Osteocyte (in vitro differentiated cells): ENCODE results near the gene PLEKHG3. TPM values are rescaled to one million over a fixed set of nuclear protein-coding genes. Genes with fewer than 3 reads are reported as not detected.
A peak's percentile ranks its signal among the peaks of the same experiment; 100 is the strongest.

Experiments used
- DNase-seq: peaks from one replicate; pipeline ENCODE4 v3.0.0; 2021; ENCODE audit warnings: mixed read lengths; ENCODE audit not compliant: unreplicated experiment; ENCODE audit errors: extremely low spot score
- H3K27ac Mint-ChIP-seq: one replicate; pipeline ENCODE4 v1.8.0; 2021; ENCODE audit warnings: mild to moderate bottlenecking, mixed read lengths; ENCODE audit not compliant: unreplicated experiment
- H3K27me3 Mint-ChIP-seq: one replicate; pipeline ENCODE4 v1.8.0; 2021; ENCODE audit warnings: mixed read lengths; ENCODE audit not compliant: unreplicated experiment
- H3K36me3 Mint-ChIP-seq: one replicate; pipeline ENCODE4 v1.8.0; 2021; ENCODE audit warnings: mixed read lengths; ENCODE audit not compliant: unreplicated experiment
- H3K4me1 Mint-ChIP-seq: one replicate; pipeline ENCODE4 v1.8.0; 2021; ENCODE audit warnings: mixed read lengths; ENCODE audit not compliant: unreplicated experiment
- H3K4me3 Mint-ChIP-seq: one replicate; pipeline ENCODE4 v1.8.0; 2021; ENCODE audit warnings: mild to moderate bottlenecking, moderate library complexity, mixed read lengths; ENCODE audit not compliant: unreplicated experiment
- H3K9me3 Mint-ChIP-seq: one replicate; pipeline ENCODE4 v1.8.0; 2021; ENCODE audit warnings: mixed read lengths; ENCODE audit not compliant: unreplicated experiment
- CTCF ChIP-seq: fragments of 200-600 bp; sonication (generic); IDR thresholded peaks from 2 replicates; pipeline ENCODE4 v1.5.0; 2021; ENCODE audit warnings: antibody characterized with exemption, mild to moderate bottlenecking, moderate library complexity
- total RNA-seq: library from RNA; stranded (reverse); gene quantifications from 2 replicates; pipeline ENCODE4 v1.2.1, GENCODE V29; 2021

The PLEKHG3 gene
- total RNA-seq, 1 donor from 2014 or later = 96.3 TPM

- DNase-seq = no peak
- no peaks in the 10 kb centered on the region for H3K9me3 Mint-ChIP-seq
These were observed 65.1 kb downstream of the PLEKHG3 start for GRCh38 chr14:64769096-64770020.

DNA sequence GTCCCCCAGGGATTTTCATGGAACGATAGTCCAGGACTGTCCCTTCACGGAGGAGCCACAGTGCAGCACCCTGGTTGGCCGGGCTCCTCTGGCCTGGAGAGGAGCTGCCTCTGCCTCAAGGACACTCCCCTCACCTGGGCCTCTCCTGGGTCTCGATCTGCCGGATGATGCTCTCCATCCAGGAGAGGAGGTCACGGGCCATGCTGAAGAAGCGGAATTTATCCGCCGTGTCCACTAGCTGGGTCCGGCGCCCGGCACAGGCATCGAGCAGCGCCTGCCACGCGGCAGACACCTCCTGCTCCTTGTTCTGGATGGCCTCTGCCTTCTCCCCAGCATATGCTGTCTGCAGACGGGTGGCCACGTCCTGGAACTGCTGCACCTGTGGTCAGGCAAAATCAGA, 66.5 kb downstream of the PLEKHG3 start:
- H3K9me3 Mint-ChIP-seq = no peaks in the 10 kb centered on the region
- no peak for TF ChIP-seq CTCF

More at GRCh38 chr14:64769096-64770020, 65.1 kb downstream of the PLEKHG3 start:
- Mint-ChIP-seq H3K4me1 (peaks cover 6% of the 10 kb centered on the region), H3K36me3 (peaks cover 1% of the 10 kb centered on the region), H3K4me3 (no peak overlapping the region), H3K27me3 (no peaks in the 10 kb centered on the region), H3K27ac (no peak overlapping the region)
- no peak for TF ChIP-seq CTCF

GRCh38 chr14:64771161-64771560, 66.9 kb downstream of the PLEKHG3 start:
- no peaks in the 10 kb centered on the region for H3K27me3 Mint-ChIP-seq

More for the DNA sequence above, 66.5 kb downstream of the PLEKHG3 start:
- no peak for DNase-seq
- no peak overlapping the region for H3K27ac Mint-ChIP-seq
- H3K36me3 Mint-ChIP-seq = peaks cover 1% of the 10 kb centered on the region
- H3K27me3 Mint-ChIP-seq = no peaks in the 10 kb centered on the region
- no peak overlapping the region for H3K4me3 Mint-ChIP-seq
- no peaks in the 10 kb centered on the region for H3K4me1 Mint-ChIP-seq

DNA sequence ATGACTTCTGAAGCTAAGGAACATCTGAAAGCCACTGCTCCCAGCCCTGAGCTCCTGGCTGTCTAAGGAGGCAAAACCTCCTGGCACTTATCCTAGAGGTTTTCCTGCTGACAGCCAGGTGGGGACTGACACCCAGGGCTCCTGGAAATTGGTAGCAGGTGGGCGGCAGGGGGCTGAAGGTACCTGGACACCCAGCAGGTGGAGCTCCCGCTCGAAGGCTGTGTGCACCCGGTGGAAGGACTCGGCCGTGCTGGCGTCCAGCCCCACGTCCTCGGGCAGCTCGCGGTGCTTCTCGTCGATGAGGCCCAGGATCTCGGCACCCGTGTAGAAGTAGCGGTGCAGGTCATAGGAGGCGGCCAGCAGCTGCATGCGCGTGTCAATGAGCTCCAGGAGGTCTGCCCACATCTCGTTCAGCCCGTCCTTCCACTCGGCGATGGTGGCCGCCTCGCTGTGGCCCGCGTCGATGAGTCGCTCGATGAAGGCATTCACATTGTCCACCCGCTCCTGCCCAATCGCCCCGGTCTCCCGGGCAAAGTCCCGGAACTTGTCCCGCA, 68.2 kb downstream of the PLEKHG3 start:
- Mint-ChIP-seq H3K36me3 (peaks cover 1% of the 10 kb centered on the region), H3K27ac (no peak overlapping the region), H3K9me3 (no peaks in the 10 kb centered on the region), H3K27me3 (no peaks in the 10 kb centered on the region), H3K4me3 (no peak overlapping the region), H3K4me1 (no peaks in the 10 kb centered on the region)
- TF ChIP-seq CTCF = peak; percentile 11
- no peak for DNase-seq

More at GRCh38 chr14:64771161-64771560, 66.9 kb downstream of the PLEKHG3 start:
- TF ChIP-seq CTCF = no peak
- Mint-ChIP-seq H3K4me1 (no peaks in the 10 kb centered on the region), H3K4me3 (no peak overlapping the region), H3K36me3 (peaks cover 1% of the 10 kb centered on the region), H3K27ac (no peak overlapping the region), H3K9me3 (no peaks in the 10 kb centered on the region)
- no peak for DNase-seq

GRCh38 chr14:64773046-64773445, 68.8 kb downstream of the PLEKHG3 start:
- Mint-ChIP-seq H3K27ac (no peak overlapping the region), H3K36me3 (peaks cover 1% of the 10 kb centered on the region), H3K27me3 (no peaks in the 10 kb centered on the region), H3K4me1 (no peaks in the 10 kb centered on the region), H3K4me3 (no peak overlapping the region), H3K9me3 (no peaks in the 10 kb centered on the region)
- no peak for DNase-seq
- TF ChIP-seq CTCF = no peak
